Mucosa of rectum (tissue), 2 donors: ENCODE results near the gene CD58.
"Not testable (repeated sequence)": the region's sequence is repeated elsewhere in the genome, so short reads cannot be mapped to it uniquely, and the experiment has no call there.

Experiments
- H3K27ac ChIP-seq, 2 donors: one replicate each; pipeline ENCODE4 v1.7.0; 2013; ENCODE audit warnings: inconsistent platforms in 2 of 2, low read depth in 2 of 2, low read length in 2 of 2
- H3K27me3 ChIP-seq, 2 donors: one replicate each; pipeline ENCODE4 v1.7.0; 2013; ENCODE audit warnings: low read length in 2 of 2; ENCODE audit not compliant: control insufficient read depth in 2 of 2, insufficient read depth in 2 of 2
- H3K36me3 ChIP-seq, 2 donors: one replicate each; pipeline ENCODE4 v1.7.0; 2013; ENCODE audit warnings: low read length in 2 of 2; ENCODE audit not compliant: control insufficient read depth in 2 of 2, insufficient read depth in 2 of 2
- H3K4me1 ChIP-seq, 2 donors: one replicate each; pipeline ENCODE4 v1.7.0; 2013; ENCODE audit warnings: low read length in 2 of 2, mild to moderate bottlenecking in 1 of 2; ENCODE audit not compliant: control insufficient read depth in 2 of 2, insufficient read depth in 2 of 2
- H3K4me3 ChIP-seq, 2 donors: one replicate each; pipeline ENCODE4 v1.7.0; 2013; ENCODE audit warnings: low read length in 2 of 2
- H3K9ac ChIP-seq, 2 donors: one replicate each; pipeline ENCODE4 v1.7.0; 2013; ENCODE audit warnings: low read length in 2 of 2, low read depth in 1 of 2, mild to moderate bottlenecking in 1 of 2
- H3K9me3 ChIP-seq, 2 donors: one replicate each; pipeline ENCODE4 v1.7.0; 2013; ENCODE audit warnings: low read length in 2 of 2; ENCODE audit not compliant: control insufficient read depth in 2 of 2
- donor health status: healthy.
- donor health status: Normal muscosa, but diverticular disease.

The CD58 gene

DNA sequence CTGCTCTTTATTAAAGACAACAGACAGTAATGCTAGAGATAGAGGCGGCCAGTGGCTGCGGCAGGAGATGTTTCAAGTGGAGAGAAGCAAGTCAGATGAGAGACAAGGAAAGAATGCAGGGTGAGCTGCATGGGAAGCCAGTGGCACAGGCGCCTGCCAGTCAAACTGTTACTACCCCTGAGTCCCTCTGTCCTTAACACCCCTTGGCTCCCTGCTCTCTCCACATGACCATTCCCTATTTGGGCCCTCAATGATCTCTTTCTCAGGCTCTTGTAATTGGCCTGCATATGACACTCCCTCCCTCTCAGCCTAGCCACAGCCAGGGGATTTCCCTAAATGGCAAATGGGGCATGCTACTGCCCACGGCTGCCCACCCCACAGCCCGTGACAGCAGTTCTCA lies 22.6 kb upstream of the CD58 start:
- H3K36me3 ChIP-seq, H3K27me3 ChIP-seq, H3K9me3 ChIP-seq, H3K4me3 ChIP-seq, H3K9ac ChIP-seq, H3K27ac ChIP-seq: not testable (repeated sequence)
- peaks cover 14 to 47% of the 10 kb centered on the region in 2 donors for H3K4me1 ChIP-seq

DNA sequence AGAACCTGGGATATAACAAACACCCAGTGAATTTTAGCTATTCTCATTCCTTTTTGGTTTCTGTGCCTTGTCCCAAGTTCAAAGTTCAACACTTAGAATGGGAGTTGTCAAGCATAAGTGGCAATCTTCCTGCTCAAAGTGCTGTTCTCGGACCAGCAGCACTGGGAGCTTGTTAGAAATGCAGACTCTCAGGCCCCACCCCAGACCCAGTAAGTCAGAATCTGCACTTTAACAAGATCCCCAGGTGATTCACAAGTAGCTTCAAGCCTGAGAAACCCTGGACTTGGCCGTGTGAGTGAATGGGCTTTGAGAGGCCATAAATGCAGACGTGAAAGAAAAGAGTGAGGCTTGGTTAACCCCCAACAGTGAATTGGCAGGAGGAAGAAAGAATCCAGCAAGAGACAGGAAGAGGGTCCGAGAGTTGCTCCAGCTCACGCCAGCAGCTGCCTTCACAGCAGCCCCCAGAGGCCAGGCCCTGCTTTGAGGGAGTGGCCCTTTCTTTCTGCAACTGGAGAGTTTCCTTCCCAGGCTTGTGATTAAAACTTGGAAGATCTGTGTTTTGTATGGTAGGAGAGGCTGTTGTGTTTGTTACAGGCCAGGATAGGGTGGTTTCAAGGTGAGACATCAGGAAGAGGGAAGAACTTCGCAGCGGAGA lies 21.3 kb upstream of the CD58 start:
- H3K36me3 ChIP-seq, H3K27me3 ChIP-seq, H3K9me3 ChIP-seq: not testable (repeated sequence)
- peak overlapping the region in 1 of 2 donors; percentile 12 for H3K9ac ChIP-seq
- peak overlapping the region; percentile 34 to 43 for H3K27ac ChIP-seq
- peaks cover 9 to 36% of the 10 kb centered on the region in 2 donors for H3K4me1 ChIP-seq
- peak overlapping the region in 1 of 2 donors; percentile 23 for H3K4me3 ChIP-seq

DNA sequence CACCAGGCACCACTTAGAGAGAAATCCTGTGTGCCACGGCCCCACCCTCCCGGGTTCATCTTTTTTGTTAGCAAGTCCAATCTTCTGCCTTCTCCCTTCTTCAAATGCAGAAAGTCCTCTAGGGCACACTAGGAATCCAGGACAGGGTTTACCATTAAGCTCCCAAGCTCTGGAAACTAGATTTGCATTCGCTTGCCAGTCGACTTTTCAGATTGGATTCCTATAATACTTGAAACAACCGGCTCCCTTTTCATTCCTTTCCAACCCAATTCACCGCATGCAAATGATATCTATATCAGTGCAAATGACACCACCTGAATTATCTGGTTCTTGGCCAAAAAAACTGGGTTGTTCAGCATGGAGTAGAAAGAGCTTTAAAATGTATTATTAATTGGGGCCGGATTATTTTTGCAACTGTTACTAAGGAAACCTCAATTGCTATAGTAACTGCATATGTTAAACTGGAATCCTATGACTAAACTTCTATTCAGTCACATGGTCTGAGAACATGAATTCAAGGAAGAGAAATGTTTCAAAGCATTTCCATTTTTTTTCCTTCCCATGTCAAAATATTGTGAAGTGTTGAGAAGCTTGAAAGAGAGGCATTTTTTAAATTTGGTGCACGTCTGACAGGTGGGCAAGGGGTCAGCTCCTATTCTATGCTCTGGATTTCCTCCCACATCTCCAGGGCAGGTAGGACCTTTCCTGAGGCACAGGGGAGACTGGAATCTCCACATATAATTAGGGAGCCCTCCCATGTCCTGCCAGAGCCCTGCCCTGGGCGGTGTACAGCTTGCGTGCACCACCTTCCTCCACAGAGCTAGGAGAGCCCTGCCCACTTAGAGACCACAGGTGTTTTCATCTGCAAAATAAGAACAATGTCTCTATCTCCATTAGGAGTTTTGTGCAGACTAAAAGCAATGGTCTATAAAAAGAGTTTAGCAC lies 20.5 kb upstream of the CD58 start:
- Histone ChIP-seq H3K4me1 (peaks cover 9 to 30% of the 10 kb centered on the region in 2 donors), H3K27ac (peak overlapping the region in 1 of 2 donors; percentile 34)
- H3K36me3 ChIP-seq, H3K27me3 ChIP-seq, H3K9me3 ChIP-seq, H3K4me3 ChIP-seq, H3K9ac ChIP-seq: not testable (repeated sequence)

DNA sequence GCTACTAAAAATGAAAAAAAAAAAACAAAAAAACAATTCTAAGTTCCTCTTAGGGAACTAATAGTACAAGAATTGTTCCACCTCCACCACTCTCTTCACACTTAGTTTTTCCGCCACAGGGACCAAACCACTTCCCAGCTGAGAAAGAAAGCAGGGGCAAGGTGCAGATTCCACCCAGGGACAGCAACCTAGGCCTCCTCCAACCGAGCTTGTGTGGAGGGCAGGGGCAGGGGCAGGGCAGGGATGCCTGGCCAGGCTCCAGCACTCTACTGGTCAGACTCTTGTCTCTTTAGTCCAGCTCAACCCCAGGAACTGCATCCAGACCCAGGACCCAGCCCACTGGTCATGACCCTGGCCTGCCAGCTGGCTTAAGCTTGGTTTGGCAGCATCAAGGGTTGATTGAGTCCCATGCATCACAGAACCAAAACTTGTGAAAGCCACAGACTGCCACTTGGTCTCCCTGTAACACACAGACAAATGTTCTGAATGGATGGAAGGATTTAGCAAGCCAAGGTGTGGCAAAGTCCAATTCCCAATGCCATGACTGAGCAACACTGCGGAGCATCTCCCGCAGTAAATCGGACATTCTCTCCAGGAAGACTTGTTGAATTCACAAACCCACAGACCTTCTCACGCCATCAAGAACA lies 19.7 kb upstream of the CD58 start:
- not testable (repeated sequence) for H3K4me3 ChIP-seq, H3K27ac ChIP-seq
- H3K4me1 ChIP-seq: peaks cover 9 to 23% of the 10 kb centered on the region in 2 donors

DNA sequence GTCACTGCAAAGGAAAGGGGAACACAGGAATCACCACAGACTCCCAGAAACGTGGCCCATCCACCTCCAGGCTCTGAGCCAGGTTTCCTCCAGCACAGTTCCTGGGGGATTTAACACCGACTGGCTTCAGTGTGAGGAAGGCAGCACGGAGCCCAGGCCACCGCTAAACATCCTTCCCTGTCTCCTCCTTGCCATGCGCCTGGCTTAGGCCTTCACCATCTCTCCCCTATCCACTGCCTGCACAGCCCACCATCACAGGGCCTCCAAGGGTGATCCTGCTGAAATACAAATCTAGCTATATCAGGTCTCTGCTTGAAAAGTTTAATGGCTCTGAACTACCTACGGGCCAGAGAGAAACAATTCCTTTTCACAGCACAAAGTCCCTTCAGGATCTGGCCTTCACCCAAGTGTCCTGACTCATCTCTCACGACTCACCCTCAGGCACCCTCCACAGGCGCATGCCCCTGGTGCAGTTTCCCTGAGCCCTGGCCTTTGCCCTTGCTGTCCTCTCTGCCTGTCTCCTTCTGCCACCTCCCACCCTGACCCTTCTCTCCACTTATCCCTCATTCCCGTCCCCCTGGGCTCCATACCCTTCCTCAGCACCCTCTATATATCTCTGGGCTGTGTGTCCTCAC lies 18.4 kb upstream of the CD58 start:
- H3K36me3 ChIP-seq, H3K27me3 ChIP-seq, H3K9me3 ChIP-seq, H3K4me3 ChIP-seq, H3K9ac ChIP-seq: not testable (repeated sequence)
- peak overlapping the region; percentile 58 to 65 for H3K27ac ChIP-seq
- peaks cover 6 to 18% of the 10 kb centered on the region in 2 donors for H3K4me1 ChIP-seq

More for the DNA sequence above, 19.7 kb upstream of the CD58 start:
- H3K9ac ChIP-seq, H3K9me3 ChIP-seq, H3K27me3 ChIP-seq, H3K36me3 ChIP-seq: not testable (repeated sequence)

DNA sequence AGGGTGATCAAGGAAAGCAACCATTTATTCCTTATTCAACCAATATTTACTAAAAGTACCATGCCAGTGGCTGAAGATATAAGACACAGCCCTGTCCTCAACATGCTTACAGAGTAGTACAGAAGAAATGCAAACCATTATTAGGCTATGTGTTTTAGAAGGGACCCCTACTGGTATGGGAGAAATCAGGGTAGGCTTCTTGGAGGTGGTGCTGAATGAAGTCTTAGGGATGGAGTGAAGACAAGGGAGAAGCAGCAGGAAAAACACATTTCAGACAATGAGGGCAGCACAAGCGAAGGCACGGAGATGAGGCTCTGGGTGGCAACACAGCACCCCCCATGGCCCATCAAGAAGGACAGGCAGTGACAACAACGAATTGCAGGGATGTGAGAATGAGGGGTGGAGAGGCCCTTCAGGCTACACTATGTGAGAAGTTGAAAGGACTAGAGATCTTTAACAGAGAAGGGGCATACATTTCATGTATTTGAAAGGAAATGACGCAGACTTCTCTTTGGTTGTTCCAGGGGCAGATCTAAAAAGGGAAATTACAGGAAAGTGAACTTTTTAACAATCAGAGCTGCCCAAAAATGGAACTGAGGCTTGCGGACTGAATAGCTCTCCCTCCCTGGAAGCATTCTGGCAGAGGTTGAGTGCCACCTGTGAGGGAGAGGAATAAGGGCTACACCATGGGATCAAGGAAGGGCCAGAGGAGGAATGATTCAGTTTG lies 16.8 kb upstream of the CD58 start:
- Histone ChIP-seq H3K27ac (no peak overlapping the region), H3K36me3 (peaks cover 6 to 7% of the 10 kb centered on the region in 2 donors), H3K4me3 (no peak overlapping the region), H3K9me3 (no peaks in the 10 kb centered on the region), H3K27me3 (no peaks in the 10 kb centered on the region), H3K4me1 (peaks cover 6 to 18% of the 10 kb centered on the region in 2 donors), H3K9ac (no peak overlapping the region)

DNA sequence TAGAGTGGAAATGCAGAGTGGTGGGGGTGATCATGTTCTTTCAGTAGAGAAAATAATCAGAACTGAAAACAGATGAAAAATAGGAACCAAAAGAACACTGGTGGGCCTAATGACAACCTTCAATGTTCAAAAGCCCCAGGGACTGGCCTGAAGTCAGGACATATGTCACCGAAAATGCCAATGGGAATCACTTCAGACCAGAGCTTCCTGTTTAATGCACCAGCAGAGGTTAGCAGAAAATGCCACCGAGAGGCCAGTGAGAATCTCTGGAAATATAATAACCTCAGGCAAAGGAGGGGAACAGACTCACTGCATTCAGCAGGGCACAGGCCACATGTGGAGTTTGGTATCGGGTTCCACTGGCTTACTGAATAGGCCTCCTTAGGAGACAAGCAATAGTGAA lies 15.9 kb upstream of the CD58 start:
- H3K9me3 ChIP-seq: no peaks in the 10 kb centered on the region
- peaks cover 2 to 12% of the 10 kb centered on the region in 2 donors for H3K4me1 ChIP-seq
- H3K27ac ChIP-seq: no peak overlapping the region
- H3K27me3 ChIP-seq: no peaks in the 10 kb centered on the region
- H3K4me3 ChIP-seq: no peak overlapping the region
- no peak overlapping the region for H3K9ac ChIP-seq
- peaks cover 6 to 7% of the 10 kb centered on the region in 2 donors for H3K36me3 ChIP-seq

DNA sequence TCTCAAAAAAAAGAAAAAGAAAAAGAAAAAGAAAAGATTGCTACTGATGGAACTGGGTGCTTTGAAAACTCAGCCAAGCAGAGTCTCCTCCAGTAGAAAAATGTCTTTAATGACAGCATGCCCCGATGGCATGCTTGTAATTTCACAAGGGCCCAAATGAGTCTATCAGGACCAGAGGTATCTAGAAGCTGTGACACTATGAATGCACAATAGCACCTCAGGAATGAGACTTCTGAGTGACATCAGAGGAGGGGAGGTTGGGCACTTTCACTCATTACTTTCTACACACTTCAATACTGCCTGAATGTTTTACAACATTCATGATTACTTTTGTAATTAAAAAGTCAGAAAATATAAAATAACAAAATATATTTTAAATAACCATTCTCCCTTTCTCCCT lies 15.1 kb upstream of the CD58 start:
- Histone ChIP-seq H3K36me3 (peaks cover 6 to 7% of the 10 kb centered on the region in 2 donors), H3K27ac (no peak overlapping the region), H3K4me3 (no peak overlapping the region)

DNA sequence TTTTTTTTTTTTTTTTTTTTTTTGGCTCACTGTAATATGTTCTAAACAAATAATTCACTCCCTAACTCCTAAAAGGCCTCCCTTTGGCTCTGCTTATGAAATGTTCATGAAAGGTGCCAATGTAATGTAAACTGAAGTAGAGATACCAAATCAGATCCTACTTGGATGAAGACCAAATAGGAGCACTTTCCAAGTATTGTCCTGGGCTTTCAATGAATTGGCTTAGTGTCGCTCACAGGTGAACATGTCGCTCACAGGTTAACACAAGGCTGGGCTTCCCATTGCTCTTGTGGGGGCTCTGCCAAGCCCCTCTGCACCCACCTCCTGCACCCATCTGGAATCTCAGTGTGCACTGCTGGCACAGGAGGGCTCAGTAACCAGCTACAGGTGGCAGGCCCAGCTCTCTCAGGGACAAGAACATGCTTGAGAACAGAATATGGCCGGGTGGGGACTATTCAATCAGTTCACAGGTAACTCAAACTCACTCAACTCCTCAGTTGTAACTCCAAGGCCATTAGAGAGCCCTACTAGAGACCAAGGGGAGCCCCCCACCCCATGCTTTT lies 10.6 kb upstream of the CD58 start:
- Histone ChIP-seq H3K9ac (no peak overlapping the region), H3K4me3 (no peak overlapping the region), H3K9me3 (no peaks in the 10 kb centered on the region), H3K27ac (no peak overlapping the region), H3K36me3 (peaks cover 12 to 18% of the 10 kb centered on the region in 2 donors), H3K27me3 (no peaks in the 10 kb centered on the region), H3K4me1 (no peaks in the 10 kb centered on the region)

More for the DNA sequence above, 15.1 kb upstream of the CD58 start:
- Histone ChIP-seq H3K9ac (no peak overlapping the region), H3K4me1 (peaks cover 2 to 12% of the 10 kb centered on the region in 2 donors), H3K9me3 (no peaks in the 10 kb centered on the region), H3K27me3 (no peaks in the 10 kb centered on the region)
